GM18907 (cell line): ENCODE data around the gene CLSTN2.

Experiments
- ATAC-seq: cut with Tn5 transposase; IDR thresholded peaks from one replicate; pipeline ENCODE4 v1.9.1; 2021; ENCODE audit warnings: mild to moderate bottlenecking, moderate library complexity; ENCODE audit not compliant: unreplicated experiment

CLSTN2 gene

GRCh38 chr3:140268610-140269009 is 333.6 kb downstream of the CLSTN2 start:
- no peak for ATAC-seq

DNA sequence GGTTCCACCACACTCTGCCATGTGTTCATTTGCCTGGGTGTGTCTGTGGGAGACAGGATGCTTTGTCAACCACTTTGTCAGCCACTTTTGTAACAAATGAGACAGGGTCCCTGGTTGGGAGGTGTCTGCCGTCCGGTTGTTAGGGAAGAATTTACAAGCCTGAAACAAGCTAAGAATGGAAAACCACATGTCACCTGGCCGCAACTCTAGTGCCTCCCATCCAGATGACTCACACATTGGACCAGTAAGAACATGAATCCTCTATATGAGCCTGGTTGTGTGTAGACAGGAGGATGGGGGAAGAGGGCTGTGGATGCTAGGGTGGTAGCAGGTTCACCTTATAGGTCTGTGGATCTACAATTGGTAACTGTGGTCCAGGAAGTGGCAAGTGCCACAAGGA is 335.3 kb downstream of the CLSTN2 start:
- no peak for ATAC-seq

GRCh38 chr3:140273542-140274195 is 338.7 kb downstream of the CLSTN2 start:
- no peak for ATAC-seq

GRCh38 chr3:140274429-140274828 is 339.4 kb downstream of the CLSTN2 start:
- ATAC-seq = no peak

- no peak for ATAC-seq
Measured at GRCh38 chr3:140276703-140277102, 341.7 kb downstream of the CLSTN2 start.

GRCh38 chr3:140277886-140278285 is 342.9 kb downstream of the CLSTN2 start:
- no peak for ATAC-seq

DNA sequence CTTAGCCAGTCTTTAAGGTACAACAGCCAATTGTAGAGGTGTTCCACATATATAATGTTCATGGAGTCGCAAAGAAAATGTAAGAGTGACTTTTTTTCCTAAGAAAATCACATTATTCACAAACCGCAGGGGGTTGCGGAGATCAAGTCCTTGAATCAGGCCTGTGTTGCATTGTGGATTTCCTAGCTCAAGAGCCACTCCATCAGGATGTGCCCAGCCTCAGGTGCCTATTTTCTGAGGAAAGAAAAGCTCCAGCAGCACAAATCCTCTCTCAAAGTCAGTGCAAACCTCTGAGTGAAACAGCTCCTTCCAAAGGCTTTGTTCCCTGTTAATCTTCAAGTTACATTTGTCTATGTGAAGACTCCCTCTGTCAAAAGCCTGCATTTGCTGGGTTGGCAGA is 349.4 kb downstream of the CLSTN2 start:
- no peak for ATAC-seq

- no peak for ATAC-seq
Measured at GRCh38 chr3:140285380-140285779, 350.4 kb downstream of the CLSTN2 start.

DNA sequence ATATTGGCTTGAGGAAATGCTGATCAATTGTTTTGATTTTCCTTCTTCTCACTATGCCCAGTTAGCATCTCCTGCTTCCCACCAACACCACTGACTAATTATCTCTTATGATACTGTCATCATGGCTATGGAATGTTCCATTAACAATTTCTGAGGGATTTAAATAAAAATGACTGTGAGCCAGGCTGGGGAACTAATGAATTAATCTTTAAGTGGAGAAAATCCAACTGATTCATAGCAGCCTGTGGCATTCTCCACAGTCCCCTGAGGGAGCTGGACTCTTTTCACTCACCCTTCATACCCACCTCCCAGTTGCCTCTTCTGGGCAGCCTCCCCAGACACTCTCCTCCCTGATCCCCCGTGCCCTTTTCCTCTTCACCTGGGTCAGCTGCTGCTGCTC is 353.6 kb downstream of the CLSTN2 start:
- ATAC-seq = no peak

DNA sequence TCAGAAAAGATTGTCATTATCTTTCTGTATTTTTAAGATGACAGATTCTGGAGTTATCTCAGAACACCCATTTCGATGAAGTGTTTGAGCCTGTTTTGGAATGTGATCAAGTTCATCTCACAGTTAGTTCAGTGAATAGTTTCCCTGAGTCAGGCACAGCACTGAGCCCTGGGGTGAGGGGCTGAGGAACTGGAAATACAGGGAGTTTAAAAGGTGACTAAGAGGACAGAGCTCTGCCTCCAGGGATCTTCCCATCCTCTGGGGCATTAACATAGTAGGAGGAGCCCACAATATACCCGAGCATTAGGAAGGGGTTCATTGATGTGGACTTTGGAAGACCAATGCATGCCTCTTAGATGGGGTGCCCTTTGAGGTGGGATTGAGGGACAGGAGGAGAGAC is 355.1 kb downstream of the CLSTN2 start:
- ATAC-seq = no peak

DNA sequence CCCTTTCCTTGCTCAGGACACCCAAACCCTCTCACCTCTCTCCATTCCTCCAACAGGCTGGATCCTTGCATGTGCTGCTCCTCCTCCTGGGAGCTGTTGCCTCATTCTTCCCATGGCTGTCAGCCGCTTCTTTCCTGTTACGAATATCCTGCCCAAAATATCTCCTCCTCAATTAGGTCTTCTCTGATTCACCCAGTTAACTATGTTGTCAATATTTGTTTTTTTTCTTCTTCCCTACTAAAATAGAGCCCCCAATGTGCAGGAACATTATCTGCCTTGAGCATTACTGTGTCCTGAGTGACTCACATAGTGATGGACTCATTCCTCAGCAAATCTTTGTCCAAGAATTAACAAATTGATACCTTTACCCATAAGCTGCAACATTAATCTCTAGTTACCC is 357.2 kb downstream of the CLSTN2 start:
- no peak for ATAC-seq

DNA sequence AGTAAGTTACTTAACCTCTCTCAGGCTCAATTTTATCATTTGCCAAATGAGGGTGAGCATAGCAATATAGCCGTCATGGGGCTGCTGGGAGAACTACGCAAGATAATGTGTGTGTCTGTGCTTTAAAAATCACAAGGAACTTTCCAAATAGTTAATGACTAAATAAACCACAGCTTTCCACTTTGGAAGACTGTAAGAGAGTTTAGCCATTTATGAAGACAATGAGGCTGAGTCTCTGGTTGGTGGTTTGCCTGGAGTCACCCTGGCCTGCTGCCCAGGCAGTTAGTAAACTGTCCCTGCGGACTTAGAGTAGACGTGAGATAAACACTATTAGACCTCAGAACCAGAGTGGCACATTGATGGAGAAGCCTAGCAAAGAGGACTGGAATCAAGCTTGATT is 357.7 kb downstream of the CLSTN2 start:
- ATAC-seq = no peak

- ATAC-seq = no peak
Measured at GRCh38 chr3:140294058-140294457, 359.1 kb downstream of the CLSTN2 start.

GRCh38 chr3:140296796-140297352 is 361.9 kb downstream of the CLSTN2 start:
- no peak for ATAC-seq

DNA sequence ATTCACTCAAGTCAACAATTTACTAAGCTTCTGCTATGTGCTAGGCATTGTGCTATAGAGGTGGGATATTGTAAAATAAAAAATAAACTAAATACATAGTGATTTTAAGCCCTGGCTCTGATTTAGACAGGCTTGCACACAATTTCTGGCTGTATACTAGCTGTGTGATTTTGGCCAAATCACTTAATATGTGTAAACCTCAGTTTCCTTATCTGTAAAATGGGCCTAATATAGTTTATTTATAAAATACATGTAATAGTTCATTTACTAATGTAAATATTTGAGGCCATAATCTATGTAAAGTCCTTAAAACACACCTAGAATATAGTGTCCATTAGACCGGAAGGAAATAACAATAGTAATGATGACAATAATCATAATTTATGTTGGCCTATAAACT is 363.1 kb downstream of the CLSTN2 start:
- ATAC-seq = no peak

- no peak for ATAC-seq
Measured at GRCh38 chr3:140298569-140299070, 363.6 kb downstream of the CLSTN2 start.

- no peak for ATAC-seq
Measured at GRCh38 chr3:140303875-140304274, 368.9 kb downstream of the CLSTN2 start.

DNA sequence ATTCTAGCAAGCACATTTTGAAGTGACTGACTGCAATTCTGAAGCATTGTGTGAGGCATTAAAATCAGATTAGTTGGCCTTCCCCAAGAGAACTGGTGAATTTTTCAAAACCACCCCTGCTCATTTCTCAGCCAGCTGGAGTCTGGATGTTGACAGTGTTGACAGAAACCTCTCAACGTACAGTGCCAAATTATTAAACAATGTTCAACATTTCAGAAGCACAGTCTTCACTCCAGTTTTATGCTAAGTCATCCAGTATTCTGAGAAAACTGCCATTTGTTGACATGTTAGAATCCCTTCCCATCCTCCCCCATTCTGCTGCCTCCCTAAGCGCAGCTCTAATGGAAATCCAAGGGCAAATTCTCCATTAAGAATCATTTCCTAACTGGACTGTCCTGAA is 373.6 kb downstream of the CLSTN2 start:
- no peak for ATAC-seq

GRCh38 chr3:140311428-140311827 is 376.4 kb downstream of the CLSTN2 start:
- ATAC-seq = no peak

- no peak for ATAC-seq
Measured at GRCh38 chr3:140315955-140316354, 381.0 kb downstream of the CLSTN2 start.

GRCh38 chr3:140316466-140316865 is 381.5 kb downstream of the CLSTN2 start:
- no peak for ATAC-seq

- ATAC-seq = no peak
Measured at GRCh38 chr3:140316868-140317400, 381.9 kb downstream of the CLSTN2 start.

DNA sequence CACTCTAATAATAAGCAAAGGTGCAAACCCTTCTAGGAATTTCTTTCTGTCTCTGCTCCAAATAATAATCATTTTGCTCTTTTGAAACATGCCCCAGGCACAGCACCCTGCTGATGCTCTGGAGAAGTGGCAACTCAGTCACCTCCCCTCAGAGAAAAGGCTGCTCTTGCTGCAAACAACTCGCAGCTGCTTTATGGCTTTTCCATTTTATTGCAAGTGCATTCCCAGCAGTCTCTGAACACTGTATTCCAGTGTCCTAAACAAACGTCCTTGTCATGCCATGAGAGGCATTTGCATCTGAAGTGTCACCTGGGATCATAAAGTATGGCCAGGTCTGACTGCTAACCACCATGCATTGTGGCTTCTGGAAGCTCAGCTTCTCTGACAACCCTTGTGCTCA is 384.8 kb downstream of the CLSTN2 start:
- ATAC-seq = no peak
